Measurements from ENCODE around the gene HELB. TPM values are rescaled to one million over a fixed set of nuclear protein-coding genes. Genes with fewer than 3 reads are reported as not detected.
"Not testable (repeated sequence)": the region's sequence is repeated elsewhere in the genome, so short reads cannot be mapped to it uniquely, and the experiment has no call there.

Gene HELB
- total RNA-seq, 3 donors from 2014 or later = 4.0 to 11.1 (median 7.2) TPM

DNA sequence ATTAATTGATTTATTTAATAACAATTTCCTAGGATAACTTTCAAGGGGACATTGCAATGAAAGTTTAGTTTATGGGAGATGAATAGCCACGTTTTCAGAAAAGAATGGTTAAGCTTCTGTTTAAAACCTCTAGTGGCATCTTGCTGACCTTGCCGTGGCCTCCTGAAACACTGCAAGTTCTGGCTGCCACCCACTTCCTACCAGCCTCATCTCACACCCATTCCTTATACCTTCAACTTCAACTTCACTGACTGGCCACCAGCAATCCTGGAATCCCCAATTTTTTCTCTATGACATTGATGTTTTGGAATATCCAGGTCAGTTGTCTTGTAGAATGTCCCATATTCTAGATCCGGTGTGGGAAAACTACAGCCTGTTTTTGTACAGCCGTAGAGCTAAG, 5.2 kb upstream of the HELB start:
- Histone ChIP-seq H3K4me1 (no peaks in the 10 kb centered on the region), H3K9me3 (no peaks in the 10 kb centered on the region), H3K27me3 (peaks cover 0 to 5% of the 10 kb centered on the region in 2 donors), H3K4me3 (no peak overlapping the region), H3K36me3 (no peaks in the 10 kb centered on the region), H3K27ac (no peak overlapping the region)
- TF ChIP-seq CTCF (IDR thresholded peaks at IDR 0.05) (no peak), POLR2AphosphoS5 (IDR thresholded peaks at IDR 0.05) (no peak), POLR2A (IDR thresholded peaks at IDR 0.05) (no peak)
- no peak for DNase-seq (ENCODE audit: low spot score in 2 of 2)
- intact Hi-C loops (cut with DNase I; ENCODE audit: low total_unique reads) = no loop called here

DNA sequence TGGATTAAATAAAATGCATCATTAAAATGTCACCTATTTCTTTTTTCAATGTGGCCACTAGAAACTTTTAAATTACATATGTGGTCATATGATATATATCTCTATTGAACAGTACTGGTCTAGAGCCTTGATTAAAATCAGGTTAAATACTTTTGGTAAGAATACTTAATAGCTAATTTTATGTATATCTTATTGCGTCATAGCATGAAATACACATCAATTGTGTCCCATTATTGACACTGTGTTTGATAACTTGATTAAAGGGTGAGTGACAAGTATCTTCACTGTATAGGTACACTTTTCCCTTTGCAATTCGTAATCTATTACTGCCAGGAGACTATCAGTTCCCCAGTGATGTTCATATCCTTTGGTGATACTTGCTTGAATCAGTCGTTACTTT, 4.4 kb upstream of the HELB start:
- H3K4me3 ChIP-seq = no peak overlapping the region
- H3K36me3 ChIP-seq = no peaks in the 10 kb centered on the region
- H3K27ac ChIP-seq = no peak overlapping the region
- no peak for TF ChIP-seq POLR2A (IDR thresholded peaks at IDR 0.05)
- no peak for TF ChIP-seq CTCF (IDR thresholded peaks at IDR 0.05)
- no peak for TF ChIP-seq POLR2AphosphoS5 (IDR thresholded peaks at IDR 0.05)
- intact Hi-C loops (cut with DNase I; ENCODE audit: low total_unique reads) = no loop called here
- H3K9me3 ChIP-seq = no peaks in the 10 kb centered on the region
- peaks cover 0 to under 1% of the 10 kb centered on the region in 2 donors for H3K27me3 ChIP-seq
- DNase-seq (ENCODE audit: low spot score in 2 of 2) = no peak
- no peaks in the 10 kb centered on the region for H3K4me1 ChIP-seq

- Histone ChIP-seq H3K4me1 (no peaks in the 10 kb centered on the region), H3K4me3 (peak overlapping the region; percentile 60 to 70 (median 66)), H3K27ac (peak overlapping the region; percentile 68 to 75), H3K36me3 (no peaks in the 10 kb centered on the region), H3K27me3 (no peaks in the 10 kb centered on the region), H3K9me3 (no peaks in the 10 kb centered on the region)
- TF ChIP-seq POLR2A (IDR thresholded peaks at IDR 0.05) = no peak
- TF ChIP-seq CTCF (IDR thresholded peaks at IDR 0.05) = no peak
- TF ChIP-seq POLR2AphosphoS5 (IDR thresholded peaks at IDR 0.05) = no peak
- no peak for DNase-seq (ENCODE audit: low spot score in 2 of 2)
- intact Hi-C loops (cut with DNase I; ENCODE audit: low total_unique reads) = no loop called here
Observed at GRCh38 chr12:66302827-66303169, 505 bp downstream of the HELB start.

GRCh38 chr12:66303316-66303804, 1.1 kb downstream of the HELB start:
- H3K36me3 ChIP-seq; DNase-seq (ENCODE audit: low spot score in 2 of 2); H3K27ac ChIP-seq; intact Hi-C loops (cut with DNase I; ENCODE audit: low total_unique reads); H3K27me3 ChIP-seq; H3K9me3 ChIP-seq; H3K4me1 ChIP-seq: not testable (repeated sequence)
- H3K4me3 ChIP-seq = peak overlapping the region in 2 of 3 donors; percentile 55 to 66

DNA sequence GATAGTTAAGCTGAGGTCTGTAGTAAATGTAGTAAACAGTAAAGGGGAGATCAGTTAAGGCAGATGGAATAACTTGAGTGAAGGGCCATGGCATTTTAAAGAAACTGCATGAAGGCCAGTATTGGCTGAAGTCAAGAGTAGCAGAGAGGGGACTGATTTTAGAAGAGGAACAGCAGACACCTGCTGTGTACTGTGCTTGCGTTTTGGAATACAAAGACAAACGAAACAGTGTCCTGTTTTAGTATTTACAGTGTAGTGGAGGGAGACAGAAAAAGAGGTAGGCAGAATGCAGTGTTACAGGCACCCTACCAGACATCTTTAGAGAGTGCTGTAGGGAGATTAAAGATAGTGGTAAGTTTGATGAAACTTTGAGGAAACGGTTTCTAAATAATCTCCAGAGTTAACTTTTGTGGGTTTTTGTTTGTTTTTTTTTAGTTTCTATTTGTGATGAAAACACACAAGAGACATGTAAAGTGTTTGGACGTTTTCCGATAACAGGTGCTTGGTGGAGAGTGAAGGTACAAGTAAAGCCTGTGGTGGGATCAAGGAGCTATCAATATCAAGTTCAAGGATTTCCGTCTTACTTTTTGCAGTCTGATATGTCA, 2.1 kb downstream of the HELB start:
- intact Hi-C loops (cut with DNase I; ENCODE audit: low total_unique reads) = no loop called here

More for the DNA sequence above, 2.1 kb downstream of the HELB start:
- no peak for DNase-seq (ENCODE audit: low spot score in 2 of 2)
- Histone ChIP-seq H3K4me3 (peak overlapping the region in 1 of 3 donors; percentile 55), H3K27ac (no peak overlapping the region), H3K27me3 (no peaks in the 10 kb centered on the region), H3K9me3 (no peaks in the 10 kb centered on the region), H3K4me1 (no peaks in the 10 kb centered on the region), H3K36me3 (no peaks in the 10 kb centered on the region)
- TF ChIP-seq CTCF (IDR thresholded peaks at IDR 0.05) (no peak), POLR2A (IDR thresholded peaks at IDR 0.05) (no peak), POLR2AphosphoS5 (IDR thresholded peaks at IDR 0.05) (no peak)
